WTC11 (cell line): ENCODE measurements around the gene ACVR2A.

ENCODE experiments used
- AFF4 ChIP-seq: sonication (generic); formaldehyde crosslinking; IDR thresholded peaks from 2 replicates; pipeline ENCODE4 v1.8.1; 2023; ENCODE audit warnings: mild to moderate bottlenecking, missing genetic modification reagents, borderline replicate concordance
- CTCF ChIP-seq: fragments of 200-600 bp; IDR thresholded peaks from 2 replicates; pipeline ENCODE4 v1.8.0; 2022; ENCODE audit warnings: antibody characterized with exemption
- E2F5 ChIP-seq: sonication (generic); formaldehyde crosslinking; IDR thresholded peaks from 2 replicates; pipeline ENCODE4 v1.8.1; 2022; ENCODE audit warnings: mild to moderate bottlenecking, moderate library complexity, missing genetic modification reagents
- FOXJ3 ChIP-seq: sonication (generic); formaldehyde crosslinking; IDR thresholded peaks from 2 replicates; pipeline ENCODE4 v1.9.0; 2021; ENCODE audit warnings: missing genetic modification reagents, mild to moderate bottlenecking, borderline replicate concordance
- KAT7 ChIP-seq: sonication (generic); formaldehyde crosslinking; IDR thresholded peaks from 2 replicates; pipeline ENCODE4 v1.8.1; 2023; ENCODE audit warnings: missing genetic modification reagents, mild to moderate bottlenecking, borderline replicate concordance
- MAX ChIP-seq: sonication (generic); formaldehyde crosslinking; IDR thresholded peaks from 2 replicates; pipeline ENCODE4 v1.8.0; 2022; ENCODE audit warnings: mild to moderate bottlenecking, missing genetic modification reagents
- ZNF232 ChIP-seq: sonication (generic); formaldehyde crosslinking; IDR thresholded peaks from 2 replicates; pipeline ENCODE4 v1.8.0; 2022; ENCODE audit warnings: mild to moderate bottlenecking, missing genetic modification reagents
- ZNF512 ChIP-seq: sonication (generic); formaldehyde crosslinking; IDR thresholded peaks from 2 replicates; pipeline ENCODE4 v1.8.1; 2022; ENCODE audit warnings: missing genetic modification reagents, borderline replicate concordance
- ZNF671 ChIP-seq: fragments of 250-450 bp; sonication (Bioruptor Pico); IDR thresholded peaks from 2 replicates; pipeline ENCODE4 v1.8.0; 2021; ENCODE audit warnings: mild to moderate bottlenecking

- TF ChIP-seq E2F5 = no peak
- no peak for TF ChIP-seq CTCF
- no peak for TF ChIP-seq MAX (CRISPR knock-in tag)
- no peak for TF ChIP-seq ZNF512 (CRISPR knock-in tag)
- no peak for TF ChIP-seq AFF4 (CRISPR knock-in tag)
- no peak for TF ChIP-seq KAT7 (CRISPR knock-in tag)
- TF ChIP-seq ZNF671 (CRISPR knock-in tag) = no peak
- no peak for TF ChIP-seq FOXJ3 (CRISPR knock-in tag)
- no peak for TF ChIP-seq ZNF232 (CRISPR knock-in tag)
Measured at GRCh38 chr2:147863835-147864234, 19.0 kb downstream of the ACVR2A start.
